ENCODE measurements around the gene SMIM22. TPM values are rescaled to one million over a fixed set of nuclear protein-coding genes. Genes with fewer than 3 reads are reported as not detected.

The SMIM22 gene
- total and polyA plus RNA-seq, 2 of the 8 experiments (the other 6 are each of a cell fraction or from before 2014, with no cell fraction given) = not detected

- TF ChIP-seq TAF7 (optimal IDR thresholded peaks at IDR 0.05; ENCODE audit: borderline replicate concordance, low read depth, low read length) (no peak), RBBP5 (IDR thresholded peaks at IDR 0.05; ENCODE audit: borderline replicate concordance, low read depth, low read length) (no peak), ATF2 (IDR thresholded peaks at IDR 0.05; ENCODE audit: low read length) (no peak), BRCA1 (IDR thresholded peaks at IDR 0.05; ENCODE audit: low read depth, low read length) (no peak), CHD1 (IDR thresholded peaks at IDR 0.05; ENCODE audit: low read depth, low read length) (no peak), FOSL1 (IDR thresholded peaks at IDR 0.05; ENCODE audit: insufficient read depth, low read depth, low read length) (no peak), SAP30 (IDR thresholded peaks at IDR 0.05; ENCODE audit: insufficient read depth, insufficient replicate concordance, low read length) (no peak)
Measured at GRCh38 chr16:4840984-4841383, 45.8 kb downstream of the SMIM22 start (continued).

Small RNA genes lying within 50 kb of the gene (small RNA-seq; reads per million reads assigned to genes)
- gene RF00017 (ENCODE audit: insufficient read depth) = not detected

Other genes with a start within 250 kb of the SMIM22 start
- 1.3 and 1.6 TPM in 2 replicates for gene C16orf96, start 239.0 kb upstream of the SMIM22 start, total RNA-seq (2021; fragmentation: NEBNext Ultra II Directional; extraction: Animal tissue kit (Norgen Biotek cat#: 25700))
- 1.0 and 1.8 TPM in 2 replicates for gene C16orf96, start 239.0 kb upstream of the SMIM22 start, polyA plus RNA-seq (2011; rRNA removed)
- gene UBALD1, start 180.5 kb upstream of the SMIM22 start, total RNA-seq (2021; fragmentation: NEBNext Ultra II Directional; extraction: Animal tissue kit (Norgen Biotek cat#: 25700)) = 52.2 and 62.0 TPM in 2 replicates
- gene UBALD1, start 180.5 kb upstream of the SMIM22 start, polyA plus RNA-seq (2011; rRNA removed) = 28.6 and 48.9 TPM in 2 replicates
- gene MGRN1, start 170.5 kb upstream of the SMIM22 start, total RNA-seq (2021; fragmentation: NEBNext Ultra II Directional; extraction: Animal tissue kit (Norgen Biotek cat#: 25700)) = 79.4 and 82.3 TPM in 2 replicates
- 15.0 and 30.1 TPM in 2 replicates for gene MGRN1, start 170.5 kb upstream of the SMIM22 start, polyA plus RNA-seq (2011; rRNA removed)
- gene NUDT16L1, start 101.8 kb upstream of the SMIM22 start, total RNA-seq (2021; fragmentation: NEBNext Ultra II Directional; extraction: Animal tissue kit (Norgen Biotek cat#: 25700)) = 34.8 and 41.3 TPM in 2 replicates
- gene NUDT16L1, start 101.8 kb upstream of the SMIM22 start, polyA plus RNA-seq (2011; rRNA removed) = 77.3 and 112 TPM in 2 replicates
- gene ANKS3, start 61.1 kb upstream of the SMIM22 start, total RNA-seq (2021; fragmentation: NEBNext Ultra II Directional; extraction: Animal tissue kit (Norgen Biotek cat#: 25700)) = 23.9 and 27.5 TPM in 2 replicates
- 15.5 and 23.9 TPM in 2 replicates for gene ANKS3, start 61.1 kb upstream of the SMIM22 start, polyA plus RNA-seq (2011; rRNA removed)
- 0.17 TPM in 1 of 2 replicates, not detected in the other for gene DNAAF8, start 60.8 kb upstream of the SMIM22 start, total RNA-seq (2021; fragmentation: NEBNext Ultra II Directional; extraction: Animal tissue kit (Norgen Biotek cat#: 25700))
- gene DNAAF8, start 60.8 kb upstream of the SMIM22 start, polyA plus RNA-seq (2011; rRNA removed) = 0.39 and 0.58 TPM in 2 replicates
- 10.4 and 13.4 TPM in 2 replicates for gene ZNF500, start 28.2 kb upstream of the SMIM22 start, total RNA-seq (2021; fragmentation: NEBNext Ultra II Directional; extraction: Animal tissue kit (Norgen Biotek cat#: 25700))
- gene ZNF500, start 28.2 kb upstream of the SMIM22 start, polyA plus RNA-seq (2011; rRNA removed) = 10.3 and 11.8 TPM in 2 replicates
- gene SEPTIN12, start 7.0 kb upstream of the SMIM22 start, total RNA-seq (2021; fragmentation: NEBNext Ultra II Directional; extraction: Animal tissue kit (Norgen Biotek cat#: 25700)) = not detected in 2 replicates
- gene SEPTIN12, start 7.0 kb upstream of the SMIM22 start, polyA plus RNA-seq (2011; rRNA removed) = 0.08 and 0.24 TPM in 2 replicates
- 27.4 and 29.9 TPM in 2 replicates for gene ROGDI, start 7.3 kb downstream of the SMIM22 start, total RNA-seq (2021; fragmentation: NEBNext Ultra II Directional; extraction: Animal tissue kit (Norgen Biotek cat#: 25700))
- 68.4 and 95.2 TPM in 2 replicates for gene ROGDI, start 7.3 kb downstream of the SMIM22 start, polyA plus RNA-seq (2011; rRNA removed)
- gene GLYR1, start 51.9 kb downstream of the SMIM22 start, total RNA-seq (2021; fragmentation: NEBNext Ultra II Directional; extraction: Animal tissue kit (Norgen Biotek cat#: 25700)) = 115 and 120 TPM in 2 replicates
- 50.2 and 60.2 TPM in 2 replicates for gene GLYR1, start 51.9 kb downstream of the SMIM22 start, polyA plus RNA-seq (2011; rRNA removed)
- 37.0 and 37.6 TPM in 2 replicates for gene UBN1, start 52.1 kb downstream of the SMIM22 start, total RNA-seq (2021; fragmentation: NEBNext Ultra II Directional; extraction: Animal tissue kit (Norgen Biotek cat#: 25700))
- 16.2 and 27.4 TPM in 2 replicates for gene UBN1, start 52.1 kb downstream of the SMIM22 start, polyA plus RNA-seq (2011; rRNA removed)
- gene PPL, start 141.8 kb downstream of the SMIM22 start, total RNA-seq (2021; fragmentation: NEBNext Ultra II Directional; extraction: Animal tissue kit (Norgen Biotek cat#: 25700)) = 28.8 and 29.5 TPM in 2 replicates
- gene PPL, start 141.8 kb downstream of the SMIM22 start, polyA plus RNA-seq (2011; rRNA removed) = 11.3 and 15.8 TPM in 2 replicates
- 3.0 and 3.2 TPM in 2 replicates for gene SEC14L5, start 163.0 kb downstream of the SMIM22 start, total RNA-seq (2021; fragmentation: NEBNext Ultra II Directional; extraction: Animal tissue kit (Norgen Biotek cat#: 25700))
- gene SEC14L5, start 163.0 kb downstream of the SMIM22 start, polyA plus RNA-seq (2011; rRNA removed) = 1.9 and 2.1 TPM in 2 replicates
- gene NAGPA, start 238.6 kb downstream of the SMIM22 start, total RNA-seq (2021; fragmentation: NEBNext Ultra II Directional; extraction: Animal tissue kit (Norgen Biotek cat#: 25700)) = 13.2 and 13.6 TPM in 2 replicates
- gene NAGPA, start 238.6 kb downstream of the SMIM22 start, polyA plus RNA-seq (2011; rRNA removed) = 10.1 and 13.6 TPM in 2 replicates

Data from H1 (cell line).